Ovary (tissue), 3 donors: ENCODE measurements around the gene LAPTM5.

Experiments used
- EP300 ChIP-seq: sonication (generic); formaldehyde crosslinking; IDR thresholded peaks from one replicate; pipeline ENCODE4 v1.6.1; 2017; ENCODE audit warnings: antibody characterized with exemption
- POLR2A ChIP-seq: fragments of 450-650 bp; IDR thresholded peaks from one replicate; pipeline ENCODE4 v1.6.1; 2017; ENCODE audit warnings: antibody characterized with exemption, mild to moderate bottlenecking, moderate library complexity
- TF ChIP-seq, protein P1 (sequence below), 3 donors: fragments of 450-650 bp in 2 of 3; fragments of 200-600 bp in 1 of 3; IDR thresholded peaks; one replicate each; pipeline versions ENCODE4 v1.5.1 to v1.8.0; 2016 to 2022; ENCODE audit warnings: antibody characterized with exemption in 3 of 3, mild to moderate bottlenecking in 1 of 3
- donor health status: DM: no; HTN: no; CAD: no.

DNA sequence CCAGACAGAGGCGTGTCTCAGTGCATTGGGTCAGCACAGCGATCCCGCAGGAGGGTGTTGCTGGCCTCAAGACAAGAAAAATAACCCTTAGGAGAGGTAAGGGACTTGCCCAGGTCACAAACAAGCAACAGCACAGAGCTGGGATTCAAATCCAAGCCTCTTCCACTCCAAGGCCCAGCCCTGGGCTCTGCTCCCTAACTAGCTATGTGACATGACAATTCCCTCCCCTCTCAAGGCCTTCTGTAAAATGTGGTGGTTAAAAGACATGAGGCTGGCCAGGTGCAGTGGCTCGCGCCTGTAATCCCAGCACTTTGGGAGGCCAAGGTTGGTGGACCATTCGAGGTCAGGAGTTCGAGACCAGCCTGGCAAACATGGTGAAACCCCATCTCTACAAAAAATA lies 28.1 kb upstream of the LAPTM5 start:
- TF ChIP-seq, protein P1, sequence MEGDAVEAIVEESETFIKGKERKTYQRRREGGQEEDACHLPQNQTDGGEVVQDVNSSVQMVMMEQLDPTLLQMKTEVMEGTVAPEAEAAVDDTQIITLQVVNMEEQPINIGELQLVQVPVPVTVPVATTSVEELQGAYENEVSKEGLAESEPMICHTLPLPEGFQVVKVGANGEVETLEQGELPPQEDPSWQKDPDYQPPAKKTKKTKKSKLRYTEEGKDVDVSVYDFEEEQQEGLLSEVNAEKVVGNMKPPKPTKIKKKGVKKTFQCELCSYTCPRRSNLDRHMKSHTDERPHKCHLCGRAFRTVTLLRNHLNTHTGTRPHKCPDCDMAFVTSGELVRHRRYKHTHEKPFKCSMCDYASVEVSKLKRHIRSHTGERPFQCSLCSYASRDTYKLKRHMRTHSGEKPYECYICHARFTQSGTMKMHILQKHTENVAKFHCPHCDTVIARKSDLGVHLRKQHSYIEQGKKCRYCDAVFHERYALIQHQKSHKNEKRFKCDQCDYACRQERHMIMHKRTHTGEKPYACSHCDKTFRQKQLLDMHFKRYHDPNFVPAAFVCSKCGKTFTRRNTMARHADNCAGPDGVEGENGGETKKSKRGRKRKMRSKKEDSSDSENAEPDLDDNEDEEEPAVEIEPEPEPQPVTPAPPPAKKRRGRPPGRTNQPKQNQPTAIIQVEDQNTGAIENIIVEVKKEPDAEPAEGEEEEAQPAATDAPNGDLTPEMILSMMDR (IDR thresholded peaks at IDR 0.05), result no peak
- TF ChIP-seq POLR2A, result no peak
- no peak for TF ChIP-seq EP300
